NAMALWA (cell line): Measurements from ENCODE around the gene MEI1.
"Not testable (repeated sequence)": the region's sequence is repeated elsewhere in the genome, so short reads cannot be mapped to it uniquely, and the experiment has no call there.

ENCODE experiments used
- DNase-seq: peaks from one replicate; pipeline ENCODE4 v3.0.0-alpha.2; 2015; ENCODE audit warnings: low spot score

The MEI1 gene

GRCh38 chr22:41699264-41700107 is at the start of gene MEI1:
Gene MEI1, plus strand, starts transcription at chr22:41699503. Its CDS starts 36 bp downstream, at chr22:41699539.
- DNase-seq: peak; percentile 73

GRCh38 chr22:41650229-41650628 is 49.1 kb upstream of the MEI1 start:
- DNase-seq: no peak

GRCh38 chr22:41650821-41651220 is 48.5 kb upstream of the MEI1 start:
- DNase-seq: no peak

GRCh38 chr22:41654322-41654721 is 45.0 kb upstream of the MEI1 start:
- no peak for DNase-seq

GRCh38 chr22:41656556-41656955 is 42.7 kb upstream of the MEI1 start:
- no peak for DNase-seq

GRCh38 chr22:41657709-41658108 is 41.6 kb upstream of the MEI1 start:
- DNase-seq: no peak

- no peak for DNase-seq
Measured at GRCh38 chr22:41658869-41659268, 40.4 kb upstream of the MEI1 start.

GRCh38 chr22:41659941-41660340 is 39.4 kb upstream of the MEI1 start:
- no peak for DNase-seq

GRCh38 chr22:41660416-41660815 is 38.9 kb upstream of the MEI1 start:
- no peak for DNase-seq

GRCh38 chr22:41661088-41661487 is 38.2 kb upstream of the MEI1 start:
- no peak for DNase-seq

GRCh38 chr22:41661713-41662112 is 37.6 kb upstream of the MEI1 start:
- DNase-seq: no peak

- DNase-seq: not testable (repeated sequence)
Measured at GRCh38 chr22:41663594-41663993, 35.7 kb upstream of the MEI1 start.

GRCh38 chr22:41664490-41664889 is 34.8 kb upstream of the MEI1 start:
- no peak for DNase-seq

- no peak for DNase-seq
Measured at GRCh38 chr22:41664951-41665350, 34.4 kb upstream of the MEI1 start.

- no peak for DNase-seq
Measured at GRCh38 chr22:41668971-41669911, 30.1 kb upstream of the MEI1 start.

GRCh38 chr22:41672096-41672495 is 27.2 kb upstream of the MEI1 start:
- DNase-seq: not testable (repeated sequence)

- DNase-seq: peak; percentile 63
Measured at GRCh38 chr22:41672780-41673509, 26.4 kb upstream of the MEI1 start.

GRCh38 chr22:41674846-41675340 is 24.4 kb upstream of the MEI1 start:
- no peak for DNase-seq

GRCh38 chr22:41676134-41676533 is 23.2 kb upstream of the MEI1 start:
- no peak for DNase-seq

GRCh38 chr22:41681616-41682015 is 17.7 kb upstream of the MEI1 start:
- DNase-seq: no peak

- peak; percentile 94 for DNase-seq
Measured at GRCh38 chr22:41682033-41682807, 17.1 kb upstream of the MEI1 start.
